GM03348 (cell line): ENCODE results near the gene LAMA2.
"Not testable (repeated sequence)": the region's sequence is repeated elsewhere in the genome, so short reads cannot be mapped to it uniquely, and the experiment has no call there.

Experiments used
- DNase-seq: peaks from one replicate; pipeline ENCODE4 v3.0.0; 2012; ENCODE audit warnings: low spot score

LAMA2 gene

DNA sequence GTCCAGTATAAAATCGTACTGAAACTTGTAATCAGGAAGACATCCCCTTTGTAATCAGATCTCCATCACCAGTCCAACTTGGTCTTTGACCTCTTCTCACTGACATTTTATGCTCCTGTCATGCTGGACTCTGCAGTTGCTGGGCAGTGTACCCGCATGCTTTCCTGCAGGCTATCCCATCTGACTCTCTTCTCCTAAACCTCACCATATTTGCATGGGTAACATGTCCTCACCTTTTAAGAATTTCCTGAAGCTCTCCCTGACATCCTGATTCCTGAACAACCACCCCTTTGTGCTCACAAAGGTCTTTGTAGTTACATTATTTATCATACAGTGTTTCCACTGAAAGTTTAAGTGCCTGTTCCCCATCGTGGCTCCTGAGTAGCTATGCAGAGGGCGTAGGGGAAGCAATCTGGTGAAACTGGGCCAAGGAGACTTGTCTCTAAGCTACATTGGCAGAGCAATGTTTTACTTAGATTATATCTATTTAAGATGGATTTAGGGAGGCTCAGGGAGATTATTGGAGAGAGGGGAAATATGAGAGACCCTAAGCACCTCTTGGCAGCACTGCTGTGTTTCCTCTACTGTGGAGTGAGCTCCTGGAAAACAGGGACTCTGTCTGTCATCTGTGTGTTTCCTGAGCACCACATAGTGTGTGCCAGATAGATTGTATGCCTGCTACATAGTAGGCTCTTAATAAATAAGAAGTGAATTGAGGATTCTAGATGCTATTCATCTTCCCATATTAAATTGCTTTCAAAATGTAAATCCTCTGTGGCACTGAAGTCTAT lies 124.0 kb downstream of the LAMA2 start:
- no peak for DNase-seq

DNA sequence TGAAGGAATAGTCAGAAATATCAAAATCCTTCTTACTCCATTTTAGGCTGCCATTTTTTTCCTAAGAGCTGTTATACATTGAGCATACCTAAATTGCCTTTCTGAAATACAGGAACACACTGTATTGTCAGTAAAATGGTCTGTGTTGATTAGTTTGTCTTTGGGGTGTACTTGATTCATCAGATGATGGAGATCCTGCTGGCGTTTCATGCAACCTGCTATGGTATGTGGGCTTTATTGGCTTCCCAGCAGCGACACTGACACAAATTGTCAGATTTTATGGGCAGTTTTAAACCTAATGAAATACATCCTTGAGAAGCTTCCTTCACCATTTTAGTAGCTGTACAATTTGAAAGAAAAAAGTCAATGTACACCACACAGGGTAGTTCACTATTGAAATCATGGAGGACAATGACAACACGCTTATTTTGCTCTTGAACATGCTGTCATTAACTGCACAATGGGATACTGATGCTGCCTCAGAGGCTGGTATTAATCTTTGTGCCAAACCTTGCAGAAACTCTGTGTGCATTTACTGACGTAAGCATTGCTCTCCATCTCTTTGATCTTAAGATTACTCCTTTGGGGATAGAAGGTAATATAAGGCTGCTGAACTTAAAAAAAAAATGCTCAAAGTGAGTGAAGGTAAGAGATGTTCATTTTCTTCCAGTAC lies 124.9 kb downstream of the LAMA2 start:
- DNase-seq: no peak

DNA sequence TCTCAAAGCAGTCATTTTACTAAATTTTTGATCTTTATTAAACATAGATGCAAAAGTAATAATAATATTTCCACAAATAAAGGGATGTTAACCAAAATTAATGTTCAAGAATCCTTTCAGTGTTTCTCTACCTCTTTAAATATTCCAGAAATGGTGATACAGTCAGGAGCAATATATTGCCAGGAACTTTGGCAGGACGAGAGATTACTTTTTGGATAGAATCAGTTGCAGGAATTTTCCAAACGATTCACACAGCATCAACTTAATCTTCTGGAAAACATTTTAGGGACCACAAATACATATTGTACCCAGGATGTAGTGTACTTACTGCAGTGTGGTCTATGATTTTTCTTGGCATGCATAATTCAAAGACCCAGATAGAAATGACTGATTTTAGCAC lies 125.7 kb downstream of the LAMA2 start:
- DNase-seq: no peak

DNA sequence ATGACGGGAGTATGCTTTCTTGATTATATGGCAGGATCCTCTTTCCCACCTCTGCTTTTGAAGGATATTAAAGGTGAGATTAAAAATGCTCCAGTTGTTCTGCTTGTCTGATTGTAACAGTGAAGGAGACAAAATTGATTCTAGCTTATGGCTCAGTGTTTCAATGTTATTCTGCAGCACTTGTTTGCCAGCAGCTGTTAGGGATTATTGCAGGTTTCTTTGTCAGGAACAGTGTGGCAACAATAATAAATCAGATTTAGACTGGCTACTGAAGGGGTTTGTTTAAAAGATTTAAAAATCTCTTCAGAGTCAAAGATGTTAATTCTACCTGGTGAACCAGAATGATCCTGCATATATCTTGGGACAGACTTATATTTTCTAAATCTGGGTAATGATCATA lies 126.9 kb downstream of the LAMA2 start:
- DNase-seq: no peak

DNA sequence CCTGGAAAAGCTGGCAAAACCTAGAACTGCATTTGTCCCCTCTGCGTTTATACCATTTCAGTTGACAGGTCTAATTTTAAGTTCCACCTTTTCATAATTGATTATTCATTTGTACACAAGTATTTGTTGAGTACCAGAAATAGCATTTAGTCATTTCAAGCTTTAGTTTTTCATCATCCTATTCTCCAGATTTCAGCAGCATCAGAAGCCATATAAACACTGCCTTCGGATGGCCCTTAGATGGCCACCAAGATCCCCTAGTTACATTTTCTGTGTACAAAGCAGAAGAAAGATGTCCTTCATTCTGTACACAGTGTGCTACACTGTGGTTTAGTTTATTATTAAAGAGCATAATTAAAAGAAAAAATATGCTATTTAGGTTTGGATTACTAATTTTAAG lies 131.4 kb downstream of the LAMA2 start:
- no peak for DNase-seq

DNA sequence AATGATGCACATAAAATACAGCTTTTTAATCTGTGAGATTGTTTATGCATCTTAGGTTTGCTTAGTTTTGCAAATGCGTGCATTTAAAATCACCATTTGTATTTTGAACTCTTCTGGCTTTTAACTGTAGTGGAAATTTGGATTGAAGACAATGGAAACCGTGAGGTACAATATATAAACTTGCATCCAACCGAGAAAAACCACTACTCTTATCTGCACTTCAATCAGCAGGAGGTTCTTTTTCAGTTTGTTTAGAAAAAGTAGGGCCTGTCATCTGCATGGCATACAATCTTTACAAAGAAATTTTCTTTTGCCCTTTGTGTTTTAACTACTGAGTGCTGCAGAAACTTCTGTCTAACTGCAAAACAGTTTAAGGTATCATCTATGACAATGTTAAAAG lies 132.8 kb downstream of the LAMA2 start:
- DNase-seq: no peak

DNA sequence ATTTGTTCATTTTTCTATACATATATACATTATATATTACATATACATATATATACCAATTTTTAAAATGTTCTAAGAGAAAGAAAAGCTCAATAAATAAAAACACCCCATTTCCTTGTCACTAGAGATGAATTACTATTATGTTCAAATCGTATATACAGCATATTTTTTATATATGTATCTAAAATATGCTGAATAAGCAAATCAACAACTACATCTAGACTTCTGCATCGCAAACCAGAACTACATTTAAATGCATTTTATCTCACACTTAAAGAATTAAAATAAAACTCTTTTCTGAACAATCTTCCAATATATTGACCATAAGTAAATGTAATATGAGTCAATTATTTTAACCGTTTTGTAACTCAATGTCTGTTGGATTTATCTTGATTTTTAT lies 133.9 kb downstream of the LAMA2 start:
- DNase-seq: no peak

DNA sequence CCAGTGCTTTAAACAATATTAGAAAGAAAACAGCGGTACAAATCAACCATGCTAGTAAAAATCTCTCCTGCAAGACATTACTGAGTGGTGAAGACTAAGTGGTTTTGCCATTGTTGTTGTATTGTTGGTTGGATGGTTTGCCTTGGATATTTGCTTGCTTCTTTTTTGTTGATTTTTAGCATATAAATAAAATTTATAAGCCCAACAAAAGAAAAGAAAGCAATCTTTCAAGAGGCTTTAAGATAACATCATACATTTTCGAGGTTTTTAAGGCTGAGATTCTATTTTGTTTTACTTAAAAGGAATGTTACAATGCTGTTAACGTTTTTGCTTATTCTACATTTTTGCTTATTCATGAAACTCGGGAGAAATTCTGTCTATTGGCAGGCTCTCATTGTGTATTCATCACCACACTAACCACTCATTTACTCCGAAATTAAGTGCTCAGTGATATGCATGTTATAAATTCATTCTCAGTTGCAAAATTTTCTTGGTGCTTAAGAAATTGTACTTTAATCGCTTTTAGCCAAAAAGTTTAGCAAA lies 139.1 kb downstream of the LAMA2 start:
- DNase-seq: no peak

DNA sequence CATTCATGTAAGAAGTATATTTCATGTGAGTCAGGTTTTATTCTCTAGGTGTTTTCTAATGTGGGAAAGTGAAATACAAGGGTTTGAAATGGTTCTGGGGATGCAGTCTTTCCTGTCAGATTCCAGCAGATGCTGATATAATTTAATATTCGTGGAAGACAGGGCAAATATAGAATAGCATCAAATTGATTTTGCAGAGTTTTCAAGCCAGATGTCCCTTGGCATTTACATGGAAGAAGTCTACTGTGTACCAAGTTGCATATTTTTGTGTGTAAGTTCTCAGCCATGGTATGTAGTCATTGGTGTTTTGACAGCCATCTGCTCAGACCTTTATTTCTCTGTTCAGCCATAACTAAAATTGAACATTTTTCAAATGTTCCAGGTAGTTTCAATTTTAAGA lies 143.7 kb downstream of the LAMA2 start:
- no peak for DNase-seq

DNA sequence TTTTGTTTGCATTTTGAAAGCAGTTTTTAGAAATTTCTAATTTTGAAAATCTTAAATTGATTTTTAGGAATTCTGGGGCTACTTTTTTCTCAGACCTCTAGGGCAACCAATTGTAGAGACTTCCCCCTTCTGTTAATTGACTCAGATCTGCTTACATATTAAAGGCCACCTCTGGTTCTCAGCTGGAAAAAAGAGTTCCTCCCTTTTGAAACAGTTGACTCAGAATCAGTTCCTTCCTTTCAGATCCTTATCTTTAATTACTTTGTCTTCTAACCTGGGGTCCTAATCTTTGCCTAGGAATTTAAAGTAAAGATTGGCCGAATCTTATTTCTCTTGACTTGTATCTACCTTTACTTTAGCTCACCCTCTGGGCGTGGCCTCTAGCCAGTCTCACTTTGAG lies 146.8 kb downstream of the LAMA2 start:
- no peak for DNase-seq

DNA sequence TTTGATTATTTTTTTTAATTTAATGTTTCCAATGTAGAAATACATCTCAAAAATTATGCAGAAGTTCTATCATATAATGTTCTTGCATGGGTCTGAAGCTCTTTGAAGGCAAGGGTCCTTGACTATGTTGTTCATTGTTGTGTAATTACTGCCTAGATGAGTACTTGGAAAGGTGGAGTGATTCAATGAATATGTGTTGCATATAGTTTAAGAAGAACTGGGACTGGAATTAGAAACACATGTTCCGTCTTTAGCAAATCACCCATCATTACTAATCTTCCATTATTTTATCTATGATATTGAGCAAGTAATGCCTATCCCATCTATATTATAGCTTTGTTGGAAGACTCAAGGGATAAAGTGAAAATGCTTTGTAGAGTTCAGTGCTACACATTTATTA lies 147.3 kb downstream of the LAMA2 start:
- no peak for DNase-seq

DNA sequence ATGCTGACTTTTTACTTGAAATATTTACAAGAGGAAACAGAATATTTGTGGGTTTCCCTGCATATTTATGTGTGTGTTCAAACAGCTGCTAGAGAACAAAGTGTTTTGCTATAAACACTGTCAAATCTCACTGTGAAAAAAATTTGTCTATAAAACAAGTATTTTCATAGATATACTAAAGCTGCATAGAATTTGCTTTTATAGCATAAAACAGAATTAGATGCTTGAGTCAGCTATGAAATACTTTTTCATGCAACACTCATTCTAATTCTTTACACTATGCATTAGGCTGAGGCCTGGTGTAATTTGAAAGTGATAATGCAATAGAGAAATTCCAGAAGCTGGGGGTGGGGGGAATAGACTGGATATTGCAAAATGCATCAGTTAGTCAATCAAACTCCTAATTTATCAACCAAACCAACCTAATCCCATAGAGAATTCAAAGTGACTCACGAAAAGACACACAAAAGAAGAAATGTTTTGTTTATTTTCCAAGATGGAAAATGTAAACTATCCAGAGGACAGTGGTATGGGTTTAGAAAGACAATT lies 148.2 kb downstream of the LAMA2 start:
- peak; percentile 44 for DNase-seq

DNA sequence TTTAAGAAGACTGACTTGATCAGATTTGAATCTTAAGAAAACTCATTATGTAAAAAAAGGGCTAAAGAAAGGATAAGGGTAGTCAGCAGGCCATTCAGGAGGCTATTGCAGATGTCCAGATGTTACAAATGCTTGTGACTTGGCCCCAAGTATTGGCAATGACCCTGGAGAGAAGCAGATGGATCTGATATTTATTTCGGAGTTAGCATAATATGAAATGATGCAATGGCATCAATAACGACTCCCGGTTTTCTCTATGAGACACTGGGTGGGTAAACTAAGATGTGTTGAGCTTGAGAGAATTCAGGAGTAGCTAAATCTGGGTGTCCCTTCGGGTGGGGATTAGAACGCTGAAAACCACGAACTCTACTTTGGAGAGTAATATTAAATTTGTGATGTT lies 149.7 kb downstream of the LAMA2 start:
- peak; percentile 30 for DNase-seq

DNA sequence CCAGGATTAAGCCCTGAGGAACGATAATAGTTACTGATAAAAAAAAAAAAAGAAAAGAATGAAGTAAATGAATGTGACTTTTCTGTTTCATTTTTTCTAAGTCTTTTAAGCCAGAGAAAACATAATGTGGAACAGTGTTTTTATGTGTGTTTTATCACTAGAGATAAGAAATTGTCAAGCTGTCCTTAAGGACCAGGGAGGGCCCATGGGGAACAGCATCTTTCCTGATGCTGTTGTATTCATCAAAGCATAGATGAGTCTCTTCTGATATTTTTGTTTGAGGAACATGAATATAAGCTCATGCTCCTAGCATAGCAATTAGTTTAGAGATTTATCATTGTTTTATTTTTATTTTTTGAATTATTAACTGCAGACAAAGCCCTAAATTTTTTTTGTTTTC lies 150.2 kb downstream of the LAMA2 start:
- no peak for DNase-seq

DNA sequence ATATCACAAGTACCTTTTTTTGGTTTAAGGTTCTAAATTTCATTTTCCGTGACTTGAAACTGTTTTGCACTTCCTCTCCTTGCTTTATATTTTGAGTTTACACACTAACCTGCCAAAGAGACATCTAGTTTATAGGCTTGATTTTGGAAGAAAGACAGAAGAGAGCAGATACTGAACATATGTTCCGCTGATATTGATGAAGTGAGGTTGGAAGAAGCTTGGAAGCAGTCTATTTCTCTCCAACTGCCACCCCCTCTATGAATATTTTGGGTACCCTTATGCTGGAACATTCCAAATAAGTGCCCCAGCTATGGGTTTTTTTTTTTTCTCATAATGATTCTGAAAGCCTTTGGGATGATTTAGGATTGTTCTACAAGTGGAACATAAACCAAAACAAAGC lies 150.6 kb downstream of the LAMA2 start:
- DNase-seq: no peak

DNA sequence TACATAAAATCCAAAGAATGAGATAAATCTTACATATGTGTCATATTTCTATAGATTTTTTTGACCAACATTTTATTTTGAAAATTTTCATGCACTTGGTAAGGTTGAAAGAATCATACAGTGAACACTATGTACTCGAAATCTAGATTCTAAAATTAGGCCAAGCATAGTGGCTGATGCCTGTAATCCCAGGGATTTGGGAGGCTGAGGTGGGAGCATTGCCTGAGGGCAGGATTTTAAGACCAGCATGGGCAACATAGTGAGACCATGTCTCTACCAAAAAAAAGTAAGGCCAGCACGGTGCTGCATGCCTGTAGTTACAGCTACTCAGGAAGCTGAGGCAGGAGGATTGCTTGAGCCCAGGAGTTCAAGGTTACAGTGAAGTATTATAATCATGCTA lies 158.6 kb downstream of the LAMA2 start:
- no peak for DNase-seq

DNA sequence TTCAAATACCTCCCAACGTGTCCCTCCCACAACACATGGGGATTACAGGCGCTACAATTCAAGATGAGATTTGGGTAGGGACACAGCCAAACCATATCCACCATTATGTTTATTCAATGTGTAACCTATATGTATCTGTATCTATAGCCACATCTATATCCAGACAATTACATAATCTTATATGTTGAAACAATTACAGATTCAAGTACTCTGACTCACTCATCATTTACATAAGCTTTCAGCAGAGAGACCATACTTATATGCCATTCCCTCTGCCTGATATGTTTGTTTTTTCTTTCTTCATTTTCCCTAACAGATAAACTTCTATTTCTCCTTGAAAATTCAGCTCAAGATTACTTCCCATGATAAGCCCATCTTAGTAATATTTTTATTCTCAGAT lies 163.6 kb downstream of the LAMA2 start:
- DNase-seq: no peak

DNA sequence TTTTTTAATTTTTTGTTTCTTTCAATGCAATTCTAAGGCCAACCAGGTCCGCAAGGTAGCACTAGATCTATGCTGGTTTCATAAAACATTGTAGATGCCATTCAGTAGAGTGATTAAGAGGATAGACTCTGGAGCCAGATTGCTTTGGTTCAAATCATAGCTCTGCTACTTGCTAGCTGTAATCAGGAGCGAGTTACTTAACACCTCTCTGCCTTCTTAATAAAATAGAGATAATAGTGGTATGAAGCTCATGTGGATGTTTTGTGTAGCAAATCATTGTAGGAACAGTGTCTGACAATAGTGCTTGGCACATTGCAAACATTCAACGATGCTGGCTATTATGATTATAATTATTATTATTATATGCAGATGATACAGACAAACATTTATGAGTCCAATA lies 164.9 kb downstream of the LAMA2 start:
- no peak for DNase-seq

DNA sequence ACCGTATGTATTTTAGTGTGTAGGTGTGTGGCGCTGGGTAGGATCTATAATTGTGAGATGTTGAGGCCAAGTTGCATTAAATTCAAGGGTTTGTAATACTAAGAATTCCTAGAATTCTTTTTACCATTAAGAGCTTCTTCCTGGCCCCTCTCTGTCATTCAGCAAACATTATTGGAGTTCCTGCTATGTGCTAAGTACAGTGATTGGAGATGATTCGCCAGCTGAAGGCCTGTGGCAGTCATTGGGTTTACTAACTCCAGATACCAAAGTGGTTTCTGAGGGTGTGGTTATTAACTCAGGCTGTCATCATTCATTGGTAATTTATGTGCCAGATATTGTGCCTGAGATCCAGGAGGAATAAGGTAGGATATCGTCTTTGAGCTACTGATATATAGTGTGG lies 167.1 kb downstream of the LAMA2 start:
- no peak for DNase-seq

DNA sequence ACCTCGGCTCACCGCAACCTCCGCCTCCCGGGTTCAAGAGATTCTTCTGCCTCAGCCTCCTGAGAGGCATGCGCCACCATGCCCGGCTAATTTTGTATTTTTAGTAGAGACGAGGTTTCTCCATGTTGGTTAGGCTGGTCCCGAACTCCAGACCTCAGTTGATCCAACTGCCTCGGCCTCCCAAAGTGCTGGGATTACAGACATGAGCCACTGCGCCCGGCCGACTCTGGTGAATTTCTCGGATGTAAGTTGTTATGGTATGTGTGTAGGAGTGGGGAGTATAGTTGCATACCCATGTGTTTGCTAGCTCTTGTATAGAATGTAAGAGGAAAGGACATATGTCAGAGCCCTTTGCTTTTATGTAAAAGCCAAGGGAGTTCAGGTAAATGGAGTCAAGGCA lies 170.2 kb downstream of the LAMA2 start:
- DNase-seq: not testable (repeated sequence)

DNA sequence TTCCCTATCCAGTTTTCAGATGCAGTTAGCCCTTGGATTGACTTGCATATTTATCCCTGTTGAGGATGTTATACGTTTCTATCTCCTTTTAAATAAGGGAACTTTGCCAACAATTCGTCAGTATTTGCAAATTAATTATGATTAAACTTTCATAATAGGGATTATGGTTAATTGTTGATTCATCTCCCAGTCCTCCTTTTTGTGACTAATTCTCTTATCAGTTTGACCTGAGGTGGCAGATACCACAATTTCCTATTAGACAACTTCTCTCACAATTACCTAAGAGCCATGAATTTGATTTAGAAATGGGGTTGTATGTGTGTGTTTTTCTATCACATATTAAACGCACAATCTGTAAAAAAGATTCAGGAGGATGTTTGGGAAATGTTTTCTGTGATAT lies 172.9 kb downstream of the LAMA2 start:
- DNase-seq: no peak

DNA sequence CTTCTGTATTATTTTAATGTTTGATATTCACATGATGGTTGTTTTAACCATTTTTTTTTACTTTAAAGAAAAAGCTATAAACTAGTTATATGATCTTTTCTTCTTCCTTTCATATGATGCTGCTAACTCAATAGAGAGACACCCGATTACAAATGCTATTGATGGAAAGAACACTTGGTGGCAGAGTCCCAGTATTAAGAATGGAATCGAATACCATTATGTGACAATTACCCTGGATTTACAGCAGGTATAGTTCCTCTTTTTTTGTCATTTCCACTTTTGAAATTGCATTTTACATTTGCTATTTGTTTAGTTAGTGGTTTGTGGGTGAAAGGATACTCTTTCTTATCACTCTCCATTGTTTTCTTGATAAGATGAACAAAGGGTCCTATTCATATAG lies 176.7 kb downstream of the LAMA2 start:
- no peak for DNase-seq

DNA sequence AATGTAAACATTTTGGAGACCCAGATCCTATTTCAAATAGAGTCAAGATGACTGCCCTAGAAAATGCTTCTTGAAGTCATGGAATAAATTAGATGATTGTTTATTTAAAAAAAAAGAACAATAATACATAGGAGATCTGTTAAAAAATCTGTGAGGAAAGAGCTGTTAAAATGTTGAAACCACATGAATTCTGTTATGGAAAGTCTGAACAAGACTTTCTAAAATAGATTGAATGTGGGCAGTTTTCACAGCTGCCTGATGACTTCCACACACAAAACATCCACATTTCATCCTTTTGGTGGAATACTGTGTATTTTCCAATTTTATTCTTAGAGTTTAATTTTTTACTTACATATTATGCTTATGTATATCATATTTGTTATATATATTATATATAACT lies 186.1 kb downstream of the LAMA2 start:
- no peak for DNase-seq
